ENCODE results near the gene PTPN4. TPM values are rescaled to one million over a fixed set of nuclear protein-coding genes. Genes with fewer than 3 reads are reported as not detected.
A peak's percentile ranks its signal among the peaks of the same experiment; 100 is the strongest.

Gene PTPN4
- total RNA-seq, 1 donor = 28.5 TPM

DNA sequence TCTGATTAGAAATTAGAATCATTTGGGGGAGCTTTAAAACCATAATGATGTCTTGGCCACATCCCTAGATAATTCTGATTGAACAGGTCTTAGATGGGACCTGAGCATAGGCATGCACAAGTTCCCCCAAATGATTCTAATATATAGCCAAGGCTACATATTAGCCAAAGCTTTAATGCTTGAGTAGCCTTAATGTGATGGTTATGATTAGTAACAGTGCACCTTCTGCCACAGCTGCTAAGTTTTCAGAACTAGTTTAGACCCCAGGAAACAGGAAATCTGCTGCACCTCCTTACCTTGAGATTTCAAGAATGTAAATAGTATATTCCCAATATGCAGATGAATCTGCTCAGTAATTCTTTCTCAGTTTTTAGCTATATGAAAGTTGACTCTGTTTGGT lies 119.8 kb downstream of the PTPN4 start:
- no peak for DNase-seq (ENCODE audit: low read depth)
- H3K4me3 ChIP-seq (ENCODE audit: low read depth, low read length) = no peak overlapping the region
- TF ChIP-seq, protein P1, sequence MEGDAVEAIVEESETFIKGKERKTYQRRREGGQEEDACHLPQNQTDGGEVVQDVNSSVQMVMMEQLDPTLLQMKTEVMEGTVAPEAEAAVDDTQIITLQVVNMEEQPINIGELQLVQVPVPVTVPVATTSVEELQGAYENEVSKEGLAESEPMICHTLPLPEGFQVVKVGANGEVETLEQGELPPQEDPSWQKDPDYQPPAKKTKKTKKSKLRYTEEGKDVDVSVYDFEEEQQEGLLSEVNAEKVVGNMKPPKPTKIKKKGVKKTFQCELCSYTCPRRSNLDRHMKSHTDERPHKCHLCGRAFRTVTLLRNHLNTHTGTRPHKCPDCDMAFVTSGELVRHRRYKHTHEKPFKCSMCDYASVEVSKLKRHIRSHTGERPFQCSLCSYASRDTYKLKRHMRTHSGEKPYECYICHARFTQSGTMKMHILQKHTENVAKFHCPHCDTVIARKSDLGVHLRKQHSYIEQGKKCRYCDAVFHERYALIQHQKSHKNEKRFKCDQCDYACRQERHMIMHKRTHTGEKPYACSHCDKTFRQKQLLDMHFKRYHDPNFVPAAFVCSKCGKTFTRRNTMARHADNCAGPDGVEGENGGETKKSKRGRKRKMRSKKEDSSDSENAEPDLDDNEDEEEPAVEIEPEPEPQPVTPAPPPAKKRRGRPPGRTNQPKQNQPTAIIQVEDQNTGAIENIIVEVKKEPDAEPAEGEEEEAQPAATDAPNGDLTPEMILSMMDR (IDR thresholded peaks at IDR 0.05; ENCODE audit: insufficient read depth, low read depth, low read length) = no peak

DNA sequence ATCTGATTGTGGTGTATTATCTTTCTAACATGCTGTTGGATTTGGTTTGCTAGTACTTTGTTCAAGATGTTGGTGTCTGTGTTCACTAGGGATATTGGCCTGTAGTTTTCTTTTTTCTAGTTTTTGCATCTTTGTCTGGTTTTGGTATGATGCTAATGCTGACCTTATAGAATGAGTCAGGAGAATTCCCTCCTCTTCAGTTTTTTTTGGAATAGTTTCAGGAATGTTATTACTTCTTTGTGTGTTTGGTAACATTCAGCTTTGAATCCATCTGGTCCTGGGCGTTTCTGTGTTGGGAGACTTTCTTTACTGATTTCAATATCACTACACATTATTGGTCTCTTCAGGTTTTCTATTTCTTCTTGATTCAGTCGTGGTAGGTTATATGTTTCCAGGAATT lies 129.0 kb downstream of the PTPN4 start:
- DNase-seq (ENCODE audit: low read depth) = peak; percentile 76
- H3K4me3 ChIP-seq (ENCODE audit: low read depth, low read length) = no peak overlapping the region
- TF ChIP-seq, protein P1 (IDR thresholded peaks at IDR 0.05; ENCODE audit: insufficient read depth, low read depth, low read length) = no peak

DNA sequence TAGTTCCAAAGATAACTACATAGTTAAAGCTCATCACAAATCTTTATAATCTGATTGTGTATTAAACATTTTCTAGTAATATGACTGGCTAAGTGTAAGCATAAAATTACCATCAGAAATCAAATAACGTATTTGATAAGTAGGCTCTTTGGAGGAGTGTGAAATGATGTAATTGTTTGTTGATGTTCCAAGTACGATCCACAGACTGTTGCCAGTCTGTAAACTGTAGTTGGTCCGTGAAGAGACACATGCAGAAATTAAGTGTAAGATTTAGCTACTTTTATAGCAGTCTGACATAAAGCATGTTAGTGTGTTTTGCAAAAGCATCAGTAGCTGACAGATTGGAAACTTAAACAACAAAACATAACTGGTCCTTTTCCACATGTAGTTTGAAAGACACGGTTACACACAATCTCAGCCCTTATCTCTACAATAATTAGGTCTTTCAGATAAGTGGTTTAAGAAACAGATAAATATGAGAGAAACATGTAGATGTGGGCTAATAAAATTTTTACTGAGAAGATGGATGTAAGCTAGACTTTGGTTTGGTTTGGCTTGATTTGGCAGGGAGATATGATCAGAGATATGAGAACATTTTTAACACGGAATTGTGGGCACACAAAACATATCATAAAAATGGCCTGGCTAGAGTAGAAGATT lies 138.1 kb downstream of the PTPN4 start:
- H3K4me3 ChIP-seq (ENCODE audit: low read depth, low read length) = no peak overlapping the region
- peak; percentile 53 for DNase-seq (ENCODE audit: low read depth)
- TF ChIP-seq, protein P1 (IDR thresholded peaks at IDR 0.05; ENCODE audit: insufficient read depth, low read depth, low read length) = no peak

DNA sequence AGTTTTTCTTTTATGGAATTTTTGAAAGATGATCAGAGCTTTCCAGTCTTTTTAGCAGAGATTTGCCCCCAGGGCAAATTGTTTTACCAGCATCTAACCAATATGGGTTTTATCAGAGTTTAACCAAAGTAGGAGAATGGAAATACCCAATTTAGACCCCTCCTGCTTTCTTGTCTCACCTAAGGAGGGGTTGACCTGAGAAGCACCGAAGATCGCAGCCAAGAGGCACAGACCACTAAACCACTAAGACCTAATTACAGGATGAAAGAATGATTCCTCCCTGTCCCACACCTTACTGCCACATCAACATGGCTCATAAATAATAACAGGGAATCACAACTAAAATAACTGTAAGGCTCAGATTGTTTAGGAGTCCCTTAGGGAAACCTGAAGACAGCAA lies 141.3 kb downstream of the PTPN4 start:
- TF ChIP-seq, protein P1 (IDR thresholded peaks at IDR 0.05; ENCODE audit: insufficient read depth, low read depth, low read length) = no peak
- no peak overlapping the region for H3K4me3 ChIP-seq (ENCODE audit: low read depth, low read length)
- DNase-seq (ENCODE audit: low read depth) = no peak

DNA sequence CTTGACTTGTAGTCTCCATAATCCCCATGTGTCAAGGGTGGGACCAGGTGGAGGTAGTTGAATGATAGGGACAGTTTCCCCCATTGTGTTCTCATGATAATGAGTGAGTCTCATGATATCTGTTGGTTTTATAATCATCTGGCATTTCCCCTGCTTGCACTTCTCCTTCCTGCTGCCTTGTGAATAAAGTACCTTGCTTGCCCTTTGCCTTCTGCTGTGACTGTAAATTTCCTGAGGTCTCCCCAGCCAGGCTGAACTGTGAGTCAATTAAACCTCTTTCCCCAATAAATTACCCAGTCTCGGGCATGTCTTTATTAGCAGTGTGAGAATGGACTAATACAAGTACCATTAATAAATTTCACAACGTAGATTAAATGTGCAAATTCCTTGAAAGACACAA lies 150.8 kb downstream of the PTPN4 start:
- H3K4me3 ChIP-seq (ENCODE audit: low read depth, low read length) = no peak overlapping the region
- TF ChIP-seq, protein P1 (IDR thresholded peaks at IDR 0.05; ENCODE audit: insufficient read depth, low read depth, low read length) = no peak
- no peak for DNase-seq (ENCODE audit: low read depth)

DNA sequence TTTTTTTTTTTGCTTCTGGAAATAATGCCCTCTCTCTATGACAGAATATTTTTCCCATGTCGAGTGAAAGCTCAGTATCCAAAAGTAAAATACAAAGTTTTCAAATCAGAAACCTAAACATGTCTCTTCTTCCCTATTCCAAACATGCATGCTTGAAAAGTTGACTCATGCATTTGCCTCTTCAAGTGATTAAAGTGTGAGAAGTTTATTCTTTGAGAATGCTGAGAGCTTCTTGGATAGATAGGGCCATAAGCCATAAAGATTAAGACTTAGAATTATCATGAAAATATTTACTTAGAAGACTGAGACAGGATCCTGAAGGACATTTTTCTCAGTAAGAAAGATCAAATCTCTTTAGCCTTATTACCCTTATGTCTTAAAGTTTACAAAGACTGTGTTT lies 154.5 kb downstream of the PTPN4 start:
- DNase-seq (ENCODE audit: low read depth) = peak; percentile 66
- H3K4me3 ChIP-seq (ENCODE audit: low read depth, low read length) = no peak overlapping the region
- TF ChIP-seq, protein P1 (IDR thresholded peaks at IDR 0.05; ENCODE audit: insufficient read depth, low read depth, low read length) = no peak

DNA sequence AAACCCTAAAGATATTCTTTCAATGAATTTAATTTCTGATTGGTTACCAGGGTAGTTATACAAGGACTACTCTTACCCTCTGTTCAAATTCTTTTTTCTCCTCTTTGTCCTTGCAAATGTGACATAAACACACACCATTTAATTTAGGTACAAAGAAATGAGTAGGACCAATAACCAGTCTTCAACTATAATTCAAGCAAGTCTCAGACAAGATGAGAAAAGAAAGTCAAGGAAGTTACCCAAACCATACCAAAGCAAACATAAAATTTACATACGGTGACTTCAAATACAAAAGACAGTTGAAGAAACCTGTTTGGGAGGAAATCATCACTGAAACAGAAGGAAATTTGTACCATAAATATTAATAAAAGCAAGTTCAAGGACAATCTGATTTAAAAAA lies 162.1 kb downstream of the PTPN4 start:
- DNase-seq (ENCODE audit: low read depth) = no peak
- no peak overlapping the region for H3K4me3 ChIP-seq (ENCODE audit: low read depth, low read length)
- TF ChIP-seq, protein P1 (IDR thresholded peaks at IDR 0.05; ENCODE audit: insufficient read depth, low read depth, low read length) = no peak

All from fibroblast of villous mesenchyme (primary cell).